Loucy (cell line): ENCODE data around the gene ALDH4A1.

Experiments used
- CTCF ChIP-seq: fragments of 200-600 bp; sonication (generic); conservative IDR thresholded peaks from 2 replicates; pipeline ENCODE4 v1.5.1; 2014; ENCODE audit warnings: mild to moderate bottlenecking, antibody characterized with exemption, low read length
- EZH2phosphoT487 ChIP-seq: fragments of 200-600 bp; IDR thresholded peaks from 2 replicates; pipeline ENCODE4 v1.6.1; 2018; ENCODE audit warnings: antibody characterized with exemption, mild to moderate bottlenecking, moderate library complexity, borderline replicate concordance

GRCh38 chr1:18926315-18927081 lies 24.1 kb upstream of the ALDH4A1 start:
- TF ChIP-seq EZH2phosphoT487 (no peak), CTCF (no peak)
